Choroid plexus epithelial cell (primary cell): Measurements from ENCODE around the gene MYRFL.

Experiments
- DNase-seq: peaks from one replicate; pipeline ENCODE4 v3.0.0-alpha.2; 2010; ENCODE audit warnings: low read depth
- H3K4me3 ChIP-seq: 2 replicates; pipeline ENCODE4 v1.5.1; 2011; ENCODE audit warnings: low read depth, mild to moderate bottlenecking, control low read depth, low read length, moderate library complexity
- TF ChIP-seq, protein P1 (sequence below): conservative IDR thresholded peaks from 2 replicates; pipeline ENCODE4 v1.5.1; 2011; ENCODE audit warnings: low read depth, mild to moderate bottlenecking, control low read depth, inconsistent platforms, low read length, moderate library complexity

Gene MYRFL

DNA sequence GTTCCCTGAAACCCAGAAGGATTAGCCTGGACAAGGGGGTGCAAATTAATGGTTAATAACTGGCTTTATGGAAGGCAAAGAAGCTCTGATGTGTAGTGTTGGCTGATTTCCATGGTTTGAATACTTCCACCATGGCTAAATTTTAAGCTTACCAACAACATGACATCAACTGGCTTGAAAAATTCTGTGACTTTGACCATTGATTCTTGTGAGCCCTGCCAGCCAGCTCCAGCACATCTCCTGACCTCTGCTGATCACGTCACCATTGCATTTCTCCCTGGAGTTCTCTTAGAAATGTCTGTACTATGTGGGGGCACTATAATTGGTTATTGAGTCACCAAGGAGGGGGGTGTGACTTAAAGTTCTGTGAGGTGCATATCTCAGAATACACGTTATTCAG is 171.2 kb downstream of the MYRFL start:
- no peak for DNase-seq
- no peak overlapping the region for H3K4me3 ChIP-seq
- TF ChIP-seq, protein P1, sequence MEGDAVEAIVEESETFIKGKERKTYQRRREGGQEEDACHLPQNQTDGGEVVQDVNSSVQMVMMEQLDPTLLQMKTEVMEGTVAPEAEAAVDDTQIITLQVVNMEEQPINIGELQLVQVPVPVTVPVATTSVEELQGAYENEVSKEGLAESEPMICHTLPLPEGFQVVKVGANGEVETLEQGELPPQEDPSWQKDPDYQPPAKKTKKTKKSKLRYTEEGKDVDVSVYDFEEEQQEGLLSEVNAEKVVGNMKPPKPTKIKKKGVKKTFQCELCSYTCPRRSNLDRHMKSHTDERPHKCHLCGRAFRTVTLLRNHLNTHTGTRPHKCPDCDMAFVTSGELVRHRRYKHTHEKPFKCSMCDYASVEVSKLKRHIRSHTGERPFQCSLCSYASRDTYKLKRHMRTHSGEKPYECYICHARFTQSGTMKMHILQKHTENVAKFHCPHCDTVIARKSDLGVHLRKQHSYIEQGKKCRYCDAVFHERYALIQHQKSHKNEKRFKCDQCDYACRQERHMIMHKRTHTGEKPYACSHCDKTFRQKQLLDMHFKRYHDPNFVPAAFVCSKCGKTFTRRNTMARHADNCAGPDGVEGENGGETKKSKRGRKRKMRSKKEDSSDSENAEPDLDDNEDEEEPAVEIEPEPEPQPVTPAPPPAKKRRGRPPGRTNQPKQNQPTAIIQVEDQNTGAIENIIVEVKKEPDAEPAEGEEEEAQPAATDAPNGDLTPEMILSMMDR: no peak

GRCh38 chr12:69996722-69997121 is 171.7 kb downstream of the MYRFL start:
- no peak for DNase-seq
- H3K4me3 ChIP-seq: no peak overlapping the region
- TF ChIP-seq, protein P1: no peak

- TF ChIP-seq, protein P1: no peak
- DNase-seq: no peak
- no peak overlapping the region for H3K4me3 ChIP-seq
These were observed 173.0 kb downstream of the MYRFL start for GRCh38 chr12:69998011-69998410.

GRCh38 chr12:69998922-69999321 is 173.9 kb downstream of the MYRFL start:
- DNase-seq: no peak
- no peak overlapping the region for H3K4me3 ChIP-seq
- TF ChIP-seq, protein P1: no peak

DNA sequence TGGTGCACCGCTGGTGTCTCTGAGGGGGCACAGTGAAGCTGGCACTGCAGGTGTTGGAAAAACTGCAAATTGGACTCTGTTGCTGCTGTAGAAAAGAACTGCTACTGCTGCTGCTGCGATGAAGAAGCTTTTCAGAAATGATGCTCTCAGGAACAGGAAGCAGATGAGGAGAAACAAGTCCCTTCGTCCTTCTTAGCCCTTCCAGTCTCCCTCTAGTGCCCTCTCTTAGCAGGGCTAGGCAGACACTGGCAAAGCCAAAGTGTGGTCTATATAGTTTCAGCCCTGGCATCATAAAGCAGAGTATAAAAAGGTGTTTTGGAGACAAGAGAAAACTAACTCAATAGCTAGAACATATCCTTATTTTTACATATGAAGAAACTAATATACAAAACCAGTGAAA is 174.5 kb downstream of the MYRFL start:
- TF ChIP-seq, protein P1: no peak
- H3K4me3 ChIP-seq: no peak overlapping the region
- DNase-seq: no peak

DNA sequence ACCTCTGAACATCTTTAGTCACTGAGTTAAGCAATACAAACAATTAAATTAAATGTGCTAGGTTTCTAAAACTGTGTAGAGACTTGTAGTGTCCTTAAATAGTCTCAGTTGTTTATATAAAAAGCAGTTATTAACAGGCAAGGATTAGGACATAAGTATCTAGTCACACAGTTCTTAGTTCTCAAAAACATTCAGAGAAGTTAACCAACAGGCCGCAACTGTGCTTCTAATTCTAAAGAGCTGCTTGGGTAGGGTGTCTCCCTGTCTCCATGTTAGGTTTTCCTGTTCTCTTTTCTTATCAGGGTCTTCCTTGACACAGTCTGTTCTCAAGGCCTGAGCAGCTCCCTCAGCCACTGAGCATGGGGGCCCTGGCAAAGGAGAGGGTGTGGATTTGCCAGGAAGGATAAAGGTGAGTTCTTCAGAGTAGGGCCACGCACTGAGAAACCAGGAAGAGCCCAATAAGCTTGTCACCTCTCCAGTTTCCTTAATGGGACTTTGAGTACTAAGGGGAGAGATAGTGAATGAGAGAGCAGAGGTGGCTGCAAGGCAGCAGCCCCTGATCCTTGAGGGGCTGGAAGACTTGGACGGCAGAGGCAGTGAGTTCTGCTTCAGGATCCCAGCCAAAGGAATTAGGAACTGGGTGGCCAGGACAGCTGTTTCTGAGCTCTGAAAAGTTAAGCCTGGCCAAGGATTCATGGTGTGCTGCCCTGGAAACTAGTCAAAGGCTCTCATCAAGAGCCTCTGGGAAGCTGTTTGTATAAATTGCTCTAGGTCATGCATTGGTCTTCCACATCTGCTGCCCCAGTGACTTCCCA is 177.3 kb downstream of the MYRFL start:
- TF ChIP-seq, protein P1: no peak
- DNase-seq: peak; percentile 6
- no peak overlapping the region for H3K4me3 ChIP-seq

DNA sequence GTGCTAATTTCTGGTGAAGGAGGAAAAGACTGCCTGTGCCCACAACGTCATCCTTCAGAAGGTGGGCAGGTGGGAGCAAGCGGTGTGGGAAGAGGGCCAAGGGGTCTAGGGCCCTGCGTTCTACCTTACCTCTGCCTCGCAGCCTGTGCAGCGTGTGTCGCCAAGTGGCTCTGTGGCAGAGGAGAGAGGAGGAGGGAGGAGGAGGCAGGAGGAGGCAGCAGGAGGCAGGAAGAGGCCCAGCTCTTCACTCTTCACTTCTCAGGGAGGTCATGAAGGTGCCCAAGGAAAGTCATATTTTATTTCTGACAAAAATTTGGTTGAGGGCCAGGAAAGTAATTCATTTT is 177.9 kb downstream of the MYRFL start:
- TF ChIP-seq, protein P1: no peak
- H3K4me3 ChIP-seq: no peak overlapping the region
- no peak for DNase-seq
